Neural crest cell (in vitro differentiated cells): ENCODE results near the gene EEF1G. TPM values are rescaled to one million over a fixed set of nuclear protein-coding genes. Genes with fewer than 3 reads are reported as not detected.
"Not testable (repeated sequence)": the region's sequence is repeated elsewhere in the genome, so short reads cannot be mapped to it uniquely, and the experiment has no call there.

Source experiments
- DNase-seq: peaks from one replicate; pipeline ENCODE4 v3.0.0; 2021; ENCODE audit warnings: low read depth, mixed read lengths, low spot score
- H3K27ac Mint-ChIP-seq: one replicate; pipeline ENCODE4 v1.8.0; 2021; ENCODE audit warnings: mild to moderate bottlenecking, mixed read lengths; ENCODE audit not compliant: unreplicated experiment
- H3K27me3 Mint-ChIP-seq: 2 replicates; pipeline ENCODE4 v1.8.0; 2021; ENCODE audit warnings: low read depth, mild to moderate bottlenecking, mixed read lengths
- H3K36me3 Mint-ChIP-seq: 2 replicates; pipeline ENCODE4 v1.8.0; 2021; ENCODE audit warnings: low read depth, mild to moderate bottlenecking, mixed read lengths
- H3K4me1 Mint-ChIP-seq: 2 replicates; pipeline ENCODE4 v1.8.0; 2021; ENCODE audit warnings: mixed read lengths
- H3K4me3 Mint-ChIP-seq: one replicate; pipeline ENCODE4 v1.8.0; 2021; ENCODE audit warnings: mild to moderate bottlenecking, mixed read lengths
- H3K9me3 Mint-ChIP-seq: 2 replicates; pipeline ENCODE4 v1.8.0; 2021; ENCODE audit warnings: mixed read lengths
- CTCF ChIP-seq: fragments of 200-600 bp; sonication (generic); conservative IDR thresholded peaks from 2 replicates; pipeline ENCODE4 v1.5.0; 2021; ENCODE audit warnings: antibody characterized with exemption, mild to moderate bottlenecking
- total RNA-seq: library from RNA; stranded (reverse); gene quantifications from 2 replicates; pipeline ENCODE4 v1.2.1, GENCODE V29; 2021

EEF1G gene
- total RNA-seq, 1 donor from 2014 or later: 2,024 TPM

DNA sequence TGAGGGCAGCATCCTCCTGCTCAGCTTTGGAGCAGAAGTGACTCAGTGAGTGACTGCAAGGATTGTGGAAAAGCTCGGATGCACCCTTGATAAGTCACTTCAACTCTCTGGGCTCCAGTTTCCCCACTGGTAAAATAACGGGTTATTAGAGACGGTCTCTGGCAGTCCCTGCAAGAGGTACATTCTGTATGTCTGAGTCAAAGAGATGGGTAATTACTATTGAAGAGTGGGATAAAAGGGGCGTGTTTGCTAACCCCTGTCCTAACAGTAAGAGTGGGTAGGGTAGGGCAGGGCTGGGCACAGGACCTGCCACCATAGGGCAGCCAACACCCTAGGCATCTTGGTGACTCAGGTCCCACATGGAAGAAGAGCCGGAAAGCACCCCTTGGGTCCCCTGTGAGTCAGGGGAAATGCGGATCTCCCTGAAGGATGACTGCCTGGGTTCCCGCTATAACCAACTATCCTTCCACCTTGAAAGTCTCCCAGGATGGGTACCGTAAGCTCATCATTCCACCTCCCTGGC lies 19.8 kb downstream of the EEF1G start:
- Mint-ChIP-seq H3K4me1 (peaks cover 61% of the 10 kb centered on the region), H3K36me3 (peaks cover 15% of the 10 kb centered on the region), H3K9me3 (no peaks in the 10 kb centered on the region), H3K27me3 (peaks cover 35% of the 10 kb centered on the region), H3K4me3 (peak overlapping the region; percentile 74), H3K27ac (peak overlapping the region; percentile 96)
- no peak for DNase-seq
- no peak for TF ChIP-seq CTCF

DNA sequence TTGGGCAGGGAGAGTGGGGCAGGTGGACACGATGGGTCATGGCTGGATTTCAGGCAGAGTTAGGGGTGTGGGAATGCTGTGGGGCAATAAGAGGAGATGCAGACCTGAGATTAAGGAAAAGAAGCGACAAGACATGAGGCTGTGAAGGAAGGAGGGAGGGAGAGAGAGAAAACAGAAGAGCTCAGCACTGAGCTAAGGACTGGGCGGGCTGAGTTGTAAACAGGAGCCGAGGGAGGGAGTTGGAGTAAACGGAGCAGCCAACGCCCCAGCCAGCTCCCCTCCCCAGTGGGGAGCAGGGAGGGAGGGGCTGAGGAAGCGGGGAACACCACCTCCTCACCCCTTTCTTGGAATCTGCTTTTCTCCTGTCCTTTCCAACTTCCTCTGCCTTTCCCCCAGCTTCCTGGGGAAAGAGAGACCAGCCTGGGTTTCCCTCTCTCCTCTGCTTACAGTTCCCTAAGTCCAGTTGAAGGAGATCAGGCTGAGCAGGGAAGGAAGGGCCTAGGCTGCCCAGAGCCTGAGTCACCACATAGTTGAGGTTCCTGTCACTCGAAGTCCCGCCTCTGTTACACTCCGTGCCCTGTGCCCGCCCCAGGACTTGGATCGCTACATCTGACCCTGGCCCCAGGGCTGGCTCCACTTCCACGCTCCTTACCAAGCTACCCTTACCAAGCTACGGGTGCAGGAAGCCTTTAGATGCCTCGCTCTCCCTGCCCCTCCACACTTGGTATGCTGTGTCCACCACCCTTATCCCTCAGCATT lies 20.4 kb downstream of the EEF1G start:
- Mint-ChIP-seq H3K9me3 (no peaks in the 10 kb centered on the region), H3K27ac (peak overlapping the region; percentile 98), H3K4me3 (peak overlapping the region; percentile 85), H3K4me1 (peaks cover 61% of the 10 kb centered on the region), H3K36me3 (peaks cover 15% of the 10 kb centered on the region), H3K27me3 (peaks cover 41% of the 10 kb centered on the region)
- no peak for TF ChIP-seq CTCF
- no peak for DNase-seq

DNA sequence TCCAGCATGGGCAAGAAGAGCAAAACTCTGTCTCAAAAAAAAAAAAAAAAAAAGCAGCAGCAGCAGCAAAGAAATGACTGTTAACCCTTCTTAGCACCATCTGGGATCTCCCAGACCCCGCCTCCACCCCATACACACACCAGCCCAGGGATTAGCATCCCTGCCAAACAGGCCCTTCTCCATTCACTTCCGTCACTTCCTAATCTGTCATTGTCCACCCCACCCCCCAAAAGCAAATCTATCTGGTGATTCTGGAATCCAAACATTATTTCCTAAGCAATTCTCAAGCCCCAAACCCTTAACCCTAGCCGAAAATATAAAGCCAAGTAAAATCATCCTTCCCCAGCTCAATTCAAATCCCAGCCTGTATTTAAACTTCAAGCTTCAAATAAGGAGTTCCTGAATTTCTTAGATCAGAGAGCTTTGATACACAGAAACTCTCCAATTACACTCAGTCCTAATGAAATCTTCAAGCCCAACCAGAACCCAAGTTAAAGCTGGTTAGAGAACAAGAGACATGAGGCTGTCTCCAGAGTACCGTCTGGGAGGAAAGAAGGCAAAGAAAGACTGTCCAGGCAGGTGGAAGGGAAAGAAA lies 21.1 kb downstream of the EEF1G start:
- Mint-ChIP-seq H3K27me3 (peaks cover 48% of the 10 kb centered on the region), H3K4me3 (peak overlapping the region; percentile 85), H3K4me1 (peaks cover 67% of the 10 kb centered on the region), H3K36me3 (peaks cover 15% of the 10 kb centered on the region), H3K9me3 (no peaks in the 10 kb centered on the region), H3K27ac (peak overlapping the region; percentile 98)
- no peak for TF ChIP-seq CTCF
- DNase-seq: no peak

GRCh38 chr11:62550478-62550877 lies 23.2 kb downstream of the EEF1G start:
- Mint-ChIP-seq H3K27ac (peak overlapping the region; percentile 27), H3K4me3 (peak overlapping the region; percentile 85), H3K4me1 (peaks cover 51% of the 10 kb centered on the region), H3K27me3 (peaks cover 65% of the 10 kb centered on the region)
- DNase-seq, H3K9me3 Mint-ChIP-seq, H3K36me3 Mint-ChIP-seq: not testable (repeated sequence)

DNA sequence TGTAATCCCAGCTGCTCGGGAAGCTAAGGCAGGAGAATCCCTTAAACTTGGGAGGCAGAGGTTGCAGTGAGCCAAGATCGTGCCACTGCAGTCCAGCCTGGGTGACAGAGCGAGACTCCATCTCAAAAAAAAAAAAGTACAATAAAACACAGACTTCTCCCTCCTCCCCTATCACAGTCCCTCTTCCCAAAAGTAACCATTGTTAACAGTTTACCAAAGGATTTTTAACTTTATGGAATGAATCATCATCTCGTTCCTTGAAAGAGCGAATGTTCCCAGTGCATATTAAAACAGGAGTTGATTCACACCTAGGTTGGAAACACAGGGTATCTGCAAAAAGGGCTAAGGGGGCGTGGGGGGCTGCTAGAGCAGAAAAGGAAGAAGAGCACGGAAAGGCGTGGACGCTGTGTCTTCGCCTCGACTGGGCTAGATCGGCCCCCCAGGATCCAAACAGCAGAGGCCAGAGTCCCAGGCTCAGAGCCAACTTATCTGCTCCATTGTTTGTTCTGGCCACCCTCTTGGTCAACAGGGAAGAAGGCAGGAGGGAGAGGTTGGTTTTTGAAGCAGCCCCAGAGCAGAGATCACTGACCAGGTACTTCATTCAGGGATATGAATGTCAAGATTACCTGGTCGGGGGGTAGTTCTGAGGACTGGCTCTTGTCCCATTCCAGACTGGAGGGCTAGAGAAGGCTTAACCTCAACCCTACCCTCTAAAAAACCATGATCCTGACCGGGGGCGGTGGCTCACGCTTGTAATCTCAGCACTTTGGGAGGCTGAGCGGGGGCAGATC lies 25.0 kb downstream of the EEF1G start:
- peaks cover 39% of the 10 kb centered on the region for H3K4me1 Mint-ChIP-seq

More for the DNA sequence above, 25.0 kb downstream of the EEF1G start:
- TF ChIP-seq CTCF: no peak
- Mint-ChIP-seq H3K36me3 (no peaks in the 10 kb centered on the region), H3K4me3 (no peak overlapping the region), H3K9me3 (no peaks in the 10 kb centered on the region), H3K27me3 (peaks cover 82% of the 10 kb centered on the region), H3K27ac (no peak overlapping the region)
- DNase-seq: no peak
